HG03280 (cell line): ENCODE measurements around the gene ACKR4.
"Not testable (repeated sequence)": the region's sequence is repeated elsewhere in the genome, so short reads cannot be mapped to it uniquely, and the experiment has no call there.

Experiments used
- ATAC-seq: cut with Tn5 transposase; IDR thresholded peaks from one replicate; pipeline ENCODE4 v1.9.1; 2021; ENCODE audit warnings: mild to moderate bottlenecking, moderate library complexity; ENCODE audit not compliant: unreplicated experiment

Gene ACKR4

DNA sequence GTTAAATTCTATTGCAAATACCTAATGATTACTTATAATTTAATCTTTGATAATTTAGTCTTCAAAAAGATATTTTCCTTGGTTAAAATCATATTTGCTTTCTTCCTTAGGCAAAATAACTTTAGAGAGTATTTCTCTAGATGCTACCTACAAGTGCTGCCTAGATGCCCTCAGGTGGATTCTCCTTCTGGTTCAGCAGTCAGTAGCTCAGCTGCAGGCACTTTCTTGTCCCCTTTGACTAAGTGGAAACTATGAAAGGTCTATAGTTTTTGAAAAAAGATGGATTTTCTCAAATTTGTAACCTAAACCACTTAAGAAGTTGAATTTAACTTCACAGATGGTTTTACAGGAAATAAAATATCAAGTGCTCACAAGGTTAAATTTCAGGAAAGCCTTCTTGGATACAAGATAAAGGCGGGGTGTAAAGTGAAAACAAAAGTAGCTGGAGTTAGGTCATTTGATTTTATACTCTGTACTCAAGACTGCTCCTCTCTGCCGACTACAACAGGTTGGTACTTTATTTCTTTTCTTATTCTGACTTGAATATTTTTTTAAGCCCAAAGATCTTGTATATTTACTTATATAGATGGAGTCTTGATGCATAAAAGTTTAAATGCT lies at the start of gene ACKR4:
Gene ACKR4, plus strand, starts transcription at position 455 of the 618 bp plus-strand sequence. CDS start 3,128 bp downstream, outside the sequence.
- no peak for ATAC-seq

DNA sequence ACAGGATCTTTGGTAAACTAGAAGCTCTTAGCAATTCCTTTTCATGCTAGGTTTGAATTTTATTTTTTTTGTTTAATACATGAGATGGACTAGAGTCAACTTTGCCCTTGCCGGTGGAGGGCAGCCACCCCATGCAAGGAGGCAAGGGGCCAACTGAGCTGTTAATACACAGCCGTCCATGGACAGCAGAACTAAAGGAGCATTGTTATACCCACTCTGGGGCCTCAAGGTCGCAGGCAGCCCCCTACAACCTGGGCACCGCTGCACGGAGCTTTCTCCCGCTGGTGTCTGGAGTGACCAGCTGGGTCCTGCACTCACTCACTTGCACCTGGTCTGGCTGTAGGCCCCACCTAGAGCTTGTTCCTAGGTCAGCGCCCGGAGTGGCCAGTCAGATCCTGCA lies 47.9 kb upstream of the ACKR4 start:
- ATAC-seq, result no peak

DNA sequence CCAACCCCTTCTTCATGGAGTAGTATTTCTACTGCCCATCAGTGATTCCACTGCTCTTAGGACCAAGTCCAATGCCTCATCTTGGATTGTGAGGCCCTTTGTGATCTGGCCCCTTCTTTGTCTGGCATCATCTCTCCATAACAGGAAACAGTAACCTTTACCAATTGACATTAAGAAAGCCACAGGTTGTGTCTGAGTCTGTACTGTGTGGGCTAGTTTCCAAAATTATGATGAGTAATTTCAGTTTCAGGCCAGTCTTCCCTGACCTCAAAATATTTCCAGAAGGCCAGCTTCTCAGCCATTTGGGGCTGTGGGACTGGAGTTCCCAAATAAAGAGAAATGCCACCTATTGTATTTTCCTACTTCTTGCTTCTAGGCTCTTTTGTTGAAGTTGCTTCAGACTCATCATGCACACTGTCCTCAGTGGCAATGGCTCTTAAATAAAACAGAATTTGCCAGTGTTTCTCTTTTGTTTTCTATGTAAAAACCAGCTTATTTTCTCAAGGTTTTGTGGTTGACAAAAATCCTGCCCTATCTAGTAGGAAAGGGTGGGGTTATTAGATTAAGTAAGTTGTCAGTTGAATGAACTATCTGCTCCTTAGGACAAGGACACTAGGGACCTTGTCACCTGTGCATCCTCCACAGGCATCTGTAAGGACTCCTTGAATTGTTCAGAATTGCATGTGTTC lies 47.0 kb upstream of the ACKR4 start:
- peak; percentile 74 for ATAC-seq

DNA sequence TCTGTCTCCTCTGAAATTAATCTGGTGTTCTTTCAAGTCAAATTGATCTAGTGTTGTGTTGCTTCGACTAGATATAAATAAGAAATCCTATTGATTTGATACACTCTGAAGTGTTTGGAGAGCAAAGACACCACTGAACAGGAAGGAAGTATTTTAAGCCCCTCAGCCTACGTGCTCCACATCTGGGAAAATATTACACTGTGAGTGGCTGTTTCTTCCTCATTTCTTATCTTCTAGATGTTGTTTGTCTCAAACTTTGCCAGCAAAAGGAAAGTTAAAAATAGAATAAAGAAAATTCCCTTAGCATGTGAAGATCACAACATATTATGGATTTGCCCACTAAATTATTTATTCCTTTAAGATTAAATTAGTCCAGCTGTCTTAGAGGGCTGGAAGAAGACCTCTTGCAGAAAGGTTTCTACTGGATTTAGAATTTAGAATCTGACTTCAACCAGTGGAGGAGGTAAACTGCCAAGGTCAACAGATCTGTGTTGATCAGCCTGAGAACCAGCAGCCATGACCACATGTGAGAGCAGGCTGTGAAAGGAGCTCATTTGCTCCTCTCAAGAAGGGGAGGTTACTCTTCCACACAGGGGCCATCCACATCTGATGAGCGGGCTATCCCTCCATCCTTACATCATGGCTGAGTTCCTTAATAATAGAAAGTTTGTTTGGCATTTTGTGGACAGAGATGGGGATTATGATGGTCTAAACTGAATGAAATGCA lies 46.3 kb upstream of the ACKR4 start:
- ATAC-seq, result no peak

DNA sequence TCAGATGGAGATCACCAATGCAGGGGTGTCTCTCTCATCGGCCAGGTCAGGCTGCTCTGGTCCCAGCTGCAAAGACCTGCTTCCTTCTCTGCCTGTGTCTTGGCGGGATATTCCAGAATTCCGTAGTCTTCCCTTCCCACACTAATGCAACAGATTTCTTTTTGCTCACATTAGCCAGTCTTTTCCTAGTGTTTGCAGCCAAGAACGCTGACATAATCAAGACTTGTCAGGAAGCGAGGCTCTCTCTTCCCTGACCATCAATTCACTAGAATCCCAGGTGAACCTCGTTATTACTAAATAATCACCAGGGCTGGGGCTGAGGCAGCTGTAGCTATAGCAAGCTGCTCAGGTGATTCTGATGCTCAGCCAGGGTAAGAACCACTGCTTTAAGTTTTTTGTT lies 43.2 kb upstream of the ACKR4 start:
- no peak for ATAC-seq

DNA sequence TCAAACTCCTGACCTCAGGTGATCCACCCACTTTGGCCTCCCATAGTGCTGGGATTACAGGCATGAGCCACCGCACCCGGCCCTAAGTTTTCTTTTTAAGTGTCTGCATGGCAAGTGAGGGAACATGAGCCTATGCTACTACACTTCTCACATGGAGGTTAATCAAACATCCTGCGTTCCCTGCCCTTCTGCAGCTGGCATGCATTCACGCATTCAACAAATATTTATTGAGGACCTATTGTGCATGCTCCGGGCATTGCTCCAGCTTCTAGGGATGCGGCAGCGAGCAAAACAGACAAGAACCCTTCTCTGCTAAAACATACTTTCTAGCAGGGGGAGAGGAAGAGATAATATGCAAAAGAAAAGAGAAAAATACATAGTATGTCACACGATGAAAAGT lies 42.6 kb upstream of the ACKR4 start:
- no peak for ATAC-seq

DNA sequence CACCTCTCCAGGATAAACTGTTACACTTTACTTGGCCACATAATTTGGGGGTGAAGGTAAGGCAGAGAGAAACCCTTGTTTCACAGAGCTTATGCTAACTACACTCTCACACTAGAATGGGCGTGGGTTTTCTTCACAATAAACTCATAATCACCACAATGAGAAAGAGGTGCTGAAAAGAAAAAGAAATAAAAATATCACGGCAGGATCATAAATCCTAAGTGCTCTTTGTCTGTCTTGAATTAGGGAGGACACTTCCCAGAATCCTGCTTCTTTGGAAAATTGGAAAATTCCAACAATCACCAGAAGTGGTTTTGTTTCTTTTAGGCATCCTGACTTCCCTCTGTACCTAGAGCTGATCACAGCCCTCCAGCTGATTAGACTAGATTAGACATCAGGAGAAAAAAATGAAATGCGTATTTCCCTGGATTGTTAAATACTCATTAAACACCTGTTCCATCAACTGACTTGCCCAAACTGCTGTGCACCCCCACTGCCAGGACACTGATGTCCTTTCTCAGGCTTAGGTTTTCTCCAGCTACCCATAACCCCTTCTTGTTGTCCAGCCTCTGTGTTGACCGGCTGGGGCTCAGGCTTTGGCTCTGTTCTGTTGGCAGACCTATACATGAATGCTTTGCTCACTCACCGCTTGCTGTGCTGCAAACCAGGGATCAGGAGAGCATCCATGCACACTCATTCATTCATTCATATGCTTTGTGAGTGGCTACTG lies 41.6 kb upstream of the ACKR4 start:
- ATAC-seq, result no peak

DNA sequence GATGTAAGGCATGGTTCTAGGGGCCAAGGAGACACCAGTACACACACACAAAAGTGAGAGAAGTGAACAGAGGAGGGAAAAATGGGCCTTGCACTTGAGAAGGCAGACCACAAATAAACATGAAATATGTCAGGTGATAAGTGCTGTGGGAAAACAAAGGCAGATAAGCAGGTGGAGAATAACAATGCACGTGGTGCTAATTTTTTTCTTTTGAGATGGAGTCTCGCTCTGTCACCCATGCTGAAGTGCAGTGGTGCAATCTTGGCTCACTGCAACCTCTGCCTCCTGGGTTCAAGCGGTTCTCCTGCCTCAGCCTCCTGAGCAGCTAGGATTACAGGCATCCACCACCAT lies 41.1 kb upstream of the ACKR4 start:
- ATAC-seq, result not testable (repeated sequence)

DNA sequence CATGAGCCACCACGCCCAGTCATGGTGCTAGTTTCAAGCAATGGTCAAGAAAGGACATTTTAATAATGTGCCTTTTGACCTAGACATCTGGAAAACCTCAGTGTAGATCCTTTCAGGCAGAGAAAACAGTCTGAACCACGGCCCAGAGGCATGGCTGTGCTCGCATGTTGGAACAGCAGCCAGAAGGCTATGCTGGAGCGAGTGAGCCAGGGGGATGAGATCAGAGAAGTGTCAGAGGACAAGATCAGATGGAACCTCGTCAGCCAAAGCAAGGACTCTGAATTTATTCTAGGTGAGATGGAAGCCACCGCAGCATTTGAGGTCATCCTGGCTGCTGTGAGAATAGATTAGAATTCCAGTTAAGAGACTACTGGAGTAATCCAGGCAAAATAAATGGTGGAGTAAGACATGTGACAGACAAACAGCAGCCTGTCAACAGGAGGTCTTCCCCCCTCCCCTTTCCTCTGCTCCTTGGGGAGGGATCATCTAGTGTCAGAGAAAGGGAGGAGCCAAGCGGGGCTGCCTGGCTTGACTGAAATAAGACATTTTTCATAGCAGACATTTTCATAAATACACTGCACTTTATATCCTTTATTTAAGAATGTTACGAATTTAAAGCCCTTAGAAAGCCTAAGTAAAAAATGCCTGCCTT lies 40.4 kb upstream of the ACKR4 start:
- ATAC-seq, result no peak

DNA sequence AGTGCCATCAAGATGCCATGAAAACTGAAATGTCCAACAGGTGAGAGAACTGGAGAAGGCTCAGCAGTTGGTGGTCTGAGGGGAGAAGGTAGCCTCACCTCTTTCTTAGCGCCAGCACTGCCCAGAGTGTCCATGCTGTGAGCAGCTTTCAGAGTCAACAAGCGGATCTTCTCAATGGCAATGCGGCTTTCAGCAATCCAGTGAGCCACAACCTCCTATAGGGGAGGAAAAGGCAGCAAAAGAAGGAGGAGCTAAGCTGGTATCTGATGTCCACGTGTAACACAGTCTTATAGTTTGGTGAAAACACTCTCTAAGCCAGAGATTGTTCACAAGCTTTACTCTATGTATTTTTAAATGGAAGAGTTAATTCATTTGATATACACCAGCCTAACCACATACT lies 36.1 kb upstream of the ACKR4 start:
- no peak for ATAC-seq

DNA sequence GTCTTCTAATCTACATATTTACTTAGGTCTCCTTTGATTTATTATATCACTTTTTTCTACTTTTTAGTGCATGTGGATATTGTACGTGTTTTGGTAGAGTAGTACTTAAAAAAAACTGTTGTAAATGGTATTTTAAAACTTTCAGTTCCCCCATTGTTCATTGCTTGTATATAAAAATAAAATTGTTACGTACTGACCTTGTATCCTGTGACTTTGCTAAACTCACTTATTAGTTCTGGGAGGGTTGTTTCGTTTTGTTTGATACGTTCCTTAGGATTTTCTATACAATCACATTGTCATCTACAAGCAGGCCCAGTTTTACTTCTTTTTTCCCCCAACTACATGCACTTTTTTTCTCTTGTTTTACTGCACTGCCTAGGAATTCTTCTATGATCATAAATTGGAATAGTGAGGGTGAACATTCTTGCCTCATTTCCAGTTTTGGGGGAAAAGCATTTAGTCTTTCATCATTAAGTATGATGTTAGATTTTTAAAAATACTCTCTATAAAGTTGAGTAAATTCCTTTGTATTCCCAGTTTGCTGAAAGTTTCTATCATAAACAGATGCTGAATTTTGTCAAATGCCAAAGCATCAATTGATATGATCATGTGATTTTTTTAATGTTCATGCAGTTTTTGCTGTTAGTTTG lies 33.5 kb upstream of the ACKR4 start:
- ATAC-seq, result no peak

DNA sequence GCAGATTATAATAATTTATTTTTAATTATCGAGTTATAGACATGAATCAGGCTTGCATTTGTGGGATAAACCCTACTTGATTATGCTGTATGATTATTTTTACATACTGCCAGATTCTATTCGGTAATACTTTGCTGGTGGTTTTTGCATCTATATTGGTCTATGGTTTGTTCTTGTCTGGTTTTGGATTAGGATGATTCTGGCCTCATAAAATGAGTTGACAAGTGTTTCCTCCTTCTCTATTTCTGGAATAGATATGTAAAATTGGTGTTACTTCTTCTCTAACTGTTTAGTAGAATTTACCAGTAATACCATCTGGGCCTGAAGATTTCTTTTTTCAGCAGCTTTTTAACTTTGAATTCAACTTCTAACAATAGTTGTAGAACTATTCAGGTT lies 33.0 kb upstream of the ACKR4 start:
- no peak for ATAC-seq

DNA sequence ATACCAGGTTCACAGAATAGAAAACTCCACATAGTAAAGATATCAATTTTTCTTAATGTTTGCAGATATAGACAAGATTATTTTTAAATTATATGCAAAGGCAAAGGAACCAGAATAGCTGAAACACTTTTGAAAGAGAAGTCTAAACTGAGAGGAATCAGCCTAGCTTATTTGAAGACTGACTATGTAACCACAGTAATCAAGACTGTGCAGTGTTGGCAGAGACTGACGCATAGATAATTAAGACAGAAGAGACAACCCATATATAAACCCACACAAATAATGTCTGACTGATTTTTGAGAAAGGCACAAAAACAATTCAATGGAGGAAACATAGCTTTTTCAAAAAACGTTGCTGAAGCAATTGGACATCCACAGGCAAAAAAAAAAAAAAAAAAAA lies 28.6 kb upstream of the ACKR4 start:
- ATAC-seq, result no peak

DNA sequence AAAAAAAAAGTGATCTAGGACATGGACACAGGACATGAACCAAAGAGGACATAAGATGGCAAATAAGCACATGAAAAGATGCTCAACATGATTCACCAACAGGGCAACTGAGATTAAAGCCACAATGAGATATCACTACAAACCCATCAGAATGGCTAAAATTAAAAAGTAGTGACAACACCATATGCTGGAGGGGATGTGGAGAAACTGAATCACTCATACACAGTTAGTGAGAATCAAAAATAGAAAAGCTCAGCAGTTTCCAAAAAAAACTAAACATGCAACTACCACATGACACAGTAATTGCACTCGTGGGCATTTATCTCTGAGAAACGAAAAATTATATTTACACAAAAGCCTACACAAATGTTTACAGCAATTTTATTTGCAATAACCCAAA lies 27.9 kb upstream of the ACKR4 start:
- no peak for ATAC-seq

DNA sequence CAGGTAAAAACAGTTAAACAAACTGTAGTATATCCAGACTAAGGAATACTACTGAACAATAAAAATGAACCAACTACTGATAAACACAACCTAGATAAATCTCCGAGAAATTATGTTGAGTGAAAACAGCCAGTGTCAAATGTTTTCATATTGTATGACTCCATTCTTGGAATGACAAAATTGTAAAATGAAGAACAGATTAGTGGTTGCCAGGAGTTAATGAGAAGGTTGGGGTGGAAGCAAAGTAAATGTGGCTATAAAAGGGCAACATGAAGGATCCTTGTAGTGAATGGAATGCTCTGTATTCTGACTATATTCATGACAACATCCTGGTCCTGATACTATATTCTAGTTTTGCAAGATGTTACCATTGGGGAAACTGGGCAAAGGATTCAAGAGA lies 27.5 kb upstream of the ACKR4 start:
- no peak for ATAC-seq

DNA sequence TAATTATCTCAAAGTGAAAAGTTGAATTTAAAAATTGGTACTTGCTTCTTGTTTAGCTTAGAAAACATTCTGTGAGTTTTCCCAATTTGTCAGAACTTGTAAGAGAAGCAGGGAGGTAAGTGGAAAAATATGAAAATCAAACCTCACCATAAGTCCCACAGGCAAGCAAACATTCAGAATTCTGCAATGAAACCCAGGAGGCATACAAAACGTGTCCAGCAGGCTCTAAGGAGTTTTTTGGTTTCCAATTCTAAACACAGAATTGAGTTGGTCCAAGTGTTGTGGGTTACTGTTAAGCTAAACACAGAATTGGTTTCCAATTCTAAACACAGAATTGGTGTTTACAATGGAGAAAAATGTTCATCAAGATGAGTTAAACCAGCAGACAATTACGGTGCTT lies 27.1 kb upstream of the ACKR4 start:
- ATAC-seq, result no peak

DNA sequence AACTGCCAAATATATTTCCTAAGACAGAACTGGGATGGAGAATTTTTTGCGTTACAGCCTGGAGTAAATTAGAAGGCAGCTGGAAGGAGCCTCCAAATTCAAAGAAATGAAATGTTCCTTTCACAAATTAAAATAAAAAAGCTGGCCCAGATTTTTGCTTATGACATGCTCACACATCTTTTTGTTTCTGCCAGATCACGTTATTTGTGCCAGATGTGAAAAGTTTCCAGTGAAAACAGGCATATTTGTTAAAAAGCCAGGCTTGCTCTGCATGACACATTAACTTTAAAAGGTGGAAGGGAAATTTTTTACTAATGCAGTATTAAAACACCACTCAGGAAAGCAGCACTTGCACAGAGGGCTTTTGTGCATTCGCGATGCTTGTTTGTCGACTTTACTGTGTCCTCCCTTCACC lies 23.3 kb upstream of the ACKR4 start:
- ATAC-seq, result no peak

DNA sequence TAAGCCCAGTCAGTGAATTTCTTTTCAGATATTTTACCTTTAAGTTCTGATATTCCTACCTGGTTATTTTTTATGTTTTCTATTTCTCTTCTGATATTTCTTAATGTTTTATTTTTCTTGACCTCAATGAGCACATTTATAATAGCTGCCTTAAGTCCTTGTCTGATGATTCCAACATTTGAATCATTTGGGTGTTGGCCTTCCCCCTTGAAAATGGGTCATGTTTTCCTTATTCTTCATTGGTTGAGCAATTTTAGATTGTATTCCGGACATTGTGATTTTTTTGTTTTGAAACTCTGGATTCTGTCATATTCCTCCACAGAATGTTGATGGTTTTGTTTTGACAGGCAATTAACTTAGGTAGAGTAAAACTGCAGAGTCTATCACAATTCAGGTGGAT lies 9.7 kb upstream of the ACKR4 start:
- no peak for ATAC-seq

DNA sequence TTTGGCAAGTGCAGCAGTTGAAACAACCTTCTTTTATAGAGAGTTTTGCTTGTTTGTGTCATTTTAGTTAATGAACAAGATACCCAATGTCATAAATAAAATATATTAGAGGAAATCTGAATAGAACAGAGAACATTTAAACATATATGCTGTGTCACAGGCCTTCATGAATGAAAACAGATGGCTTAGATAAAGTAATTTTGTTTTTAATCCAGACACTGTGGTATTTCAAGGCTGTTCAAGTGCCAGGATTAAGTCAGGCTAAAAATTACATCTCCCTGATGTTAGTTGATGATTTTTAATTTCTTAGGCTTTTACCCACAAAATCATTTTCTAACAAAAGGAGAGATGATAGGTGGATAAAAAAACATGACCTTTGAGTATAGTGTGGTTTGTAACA lies 4.9 kb upstream of the ACKR4 start:
- no peak for ATAC-seq

DNA sequence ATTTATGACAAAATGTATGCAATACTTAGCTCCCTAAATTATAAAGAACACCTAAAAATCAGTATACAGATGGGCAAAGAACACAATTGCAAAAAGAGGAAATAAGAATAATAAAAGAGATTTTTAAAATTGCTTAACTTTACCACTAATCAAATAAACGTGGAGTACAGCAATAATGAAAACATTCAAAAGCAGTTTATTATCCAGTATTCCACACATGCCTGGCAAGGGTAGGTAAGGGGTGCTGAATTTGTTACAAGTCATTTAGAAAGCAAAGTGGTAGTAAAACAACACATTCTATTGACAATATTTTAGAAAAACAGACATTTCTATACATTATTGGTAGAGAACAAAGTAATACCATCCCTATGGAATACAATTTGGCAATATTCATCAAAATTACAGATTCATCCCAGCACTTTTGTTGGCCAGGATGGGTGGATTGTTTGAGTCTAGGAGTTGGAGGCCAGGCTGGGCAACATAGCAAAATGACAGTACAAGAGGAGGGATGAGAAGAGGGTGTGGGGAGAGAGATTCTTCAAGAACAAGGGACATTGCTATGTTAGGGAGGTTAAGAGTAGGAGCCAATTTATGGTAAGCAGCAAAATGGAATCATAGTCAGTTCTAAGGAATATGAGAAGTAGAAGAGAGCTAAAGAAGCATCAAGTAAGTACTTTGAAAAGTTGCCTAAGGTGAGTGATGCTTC lies 3.7 kb upstream of the ACKR4 start:
- no peak for ATAC-seq
